Gastrocnemius medialis (tissue), 4 donors: ENCODE results near the gene DTYMK. TPM values are rescaled to one million over a fixed set of nuclear protein-coding genes. Genes with fewer than 3 reads are reported as not detected.

ENCODE experiments used
- ATAC-seq, 2 donors: fragments of 150-250 bp; one replicate each; pipeline ENCODE4 v1.9.1; 2016
- DNase-seq, 2 donors: peaks; one replicate each; pipeline ENCODE4 v3.0.0-alpha.2; 2019
- H3K27ac ChIP-seq, 4 donors: fragments of 200-600 bp; sonication (generic); 1 replicate in 1 of 4; 2 replicates in 3 of 4; pipeline ENCODE4 v1.5.1; 2016 to 2018; ENCODE audit warnings: mild to moderate bottlenecking in 2 of 4, moderate library complexity in 1 of 4
- H3K27me3 ChIP-seq, 3 donors: fragments of 200-600 bp; sonication (generic) in 2 of 3; 1 replicate in 1 of 3; 2 replicates in 2 of 3; pipeline versions ENCODE4 v1.5.1 to v1.6.0; 2016 to 2019; ENCODE audit warnings: mild to moderate bottlenecking in 1 of 3, moderate library complexity in 1 of 3
- H3K36me3 ChIP-seq, 2 donors: fragments of 200-600 bp; sonication (generic) in 1 of 2; one replicate each; pipeline ENCODE4 v1.5.1; 2017 to 2018
- H3K4me1 ChIP-seq, 2 donors: fragments of 200-600 bp; sonication (generic) in 1 of 2; one replicate each; pipeline ENCODE4 v1.5.1; 2016 to 2017; ENCODE audit warnings: mild to moderate bottlenecking in 2 of 2
- H3K4me3 ChIP-seq, 4 donors: fragments of 200-600 bp; sonication (generic) in 3 of 4; 1 replicate in 1 of 4; 2 replicates in 3 of 4; pipeline ENCODE4 v1.5.1; 2016 to 2019; ENCODE audit warnings: mild to moderate bottlenecking in 2 of 4
- H3K9me3 ChIP-seq, 3 donors: fragments of 200-600 bp; sonication (generic) in 2 of 3; 1 replicate in 1 of 3; 2 replicates in 2 of 3; pipeline ENCODE4 v1.5.1; 2016 to 2019
- CTCF ChIP-seq, 5 experiments: fragments of 450-650 bp in 3 of 5; fragments of 200-600 bp in 2 of 5; sonication (generic) in 2 of 5; IDR thresholded peaks in 4 of 5; conservative IDR thresholded peaks in 1 of 5; 1 replicate in 4 of 5; 2 replicates in 1 of 5; pipeline ENCODE4 v1.5.1; 2016 to 2019; ENCODE audit warnings: antibody characterized with exemption in 5 of 5, mild to moderate bottlenecking in 3 of 5, moderate library complexity in 3 of 5
- POLR2A ChIP-seq, 2 donors: fragments of 450-650 bp; IDR thresholded peaks; one replicate each; pipeline ENCODE4 v1.6.1; 2017; ENCODE audit warnings: antibody characterized with exemption in 2 of 2, mild to moderate bottlenecking in 2 of 2, moderate library complexity in 2 of 2
- in situ Hi-C, 4 donors: fragments of 200-750 bp; cut with MboI; loops; one replicate each; pipeline versions ENCODE4 v1.15.0 to v1.8.0; 2017; ENCODE audit warnings: low sequenced_read_pairs in 4 of 4
- intact Hi-C: fragments of 100-400 bp; cut with DNase I; formaldehyde crosslinking; loops from one replicate; pipeline ENCODE4 v1.15.1; 2023; ENCODE audit warnings: low total_unique reads
- total RNA-seq, 4 donors: library from RNA; depleted of rRNA; stranded (reverse); fragments of >200 nt; gene quantifications; one replicate each; pipeline versions ENCODE4 v1.1.0 to v1.2.3, GENCODE V29; 2016

The DTYMK gene
- total RNA-seq, result 1 to 10 TPM; 3.9 to 8.2 (median 5.9) TPM

GRCh38 chr2:241686650-241687425 is at the start of gene DTYMK:
Gene DTYMK, minus strand, starts transcription at chr2:241686815. Its CDS starts 32 bp downstream, at chr2:241686783.
- Histone ChIP-seq H3K4me1 (peaks cover 27 to 30% of the 10 kb centered on the region in 2 donors), H3K9me3 (no peaks in the 10 kb centered on the region), H3K27ac (peak within 1 kb of the TSS; percentile 90 to 99 (median 93)), H3K4me3 (peak within 1 kb of the TSS; percentile 81 to 98 (median 84)), H3K36me3 (peaks cover 0 to 27% of the 10 kb centered on the region in 2 donors), H3K27me3 (no peaks in the 10 kb centered on the region)
- TF ChIP-seq CTCF (IDR thresholded peaks at IDR 0.05 in 4 of 5, conservative IDR thresholded peaks at IDR 0.05 in 1 of 5), result no peak
- peak; percentile 93 to 96 for TF ChIP-seq POLR2A (IDR thresholded peaks at IDR 0.05)
- ATAC-seq (peak; percentile 95 to 96), DNase-seq (peak; percentile 92 to 95)
- intact Hi-C loops (loop anchor here (1.0 kb wide), 3 partner anchors 14 to 50 kb away; partner anchors contain the start of genes ATG4B, D2HGDH and THAP4), in situ Hi-C loops (no loop called here)

- ATAC-seq, result no peak
- H3K4me1 ChIP-seq, result peaks cover 12 to 14% of the 10 kb centered on the region in 2 donors
- no peak for DNase-seq
- H3K9me3 ChIP-seq, result no peaks in the 10 kb centered on the region
- H3K27me3 ChIP-seq, result no peaks in the 10 kb centered on the region
- no peak for TF ChIP-seq POLR2A (IDR thresholded peaks at IDR 0.05)
- TF ChIP-seq CTCF (IDR thresholded peaks at IDR 0.05 in 4 of 5, conservative IDR thresholded peaks at IDR 0.05 in 1 of 5), result no peak
- no peaks in the 10 kb centered on the region for H3K36me3 ChIP-seq
- intact Hi-C loops (loop anchor here (10.0 kb wide), 1 partner anchor 741 kb away; the partner anchor contains the start of gene SNED1), in situ Hi-C loops (no loop called here)
- H3K4me3 ChIP-seq, result peak overlapping the region in 1 of 4 donors; percentile 78
- H3K27ac ChIP-seq, result no peak overlapping the region
Observed at GRCh38 chr2:241736111-241736510, 49.5 kb upstream of the DTYMK start.

- in situ Hi-C loops (no loop called here), intact Hi-C loops (loop anchor here (1.0 to 10.0 kb wide), 5 partner anchors 32 to 882 kb away; partner anchors contain the start of genes DTYMK, ING5 and SNED1)
- Histone ChIP-seq H3K4me3 (peak within 1 kb of the TSS; percentile 73 to 96 (median 78)), H3K27me3 (no peaks in the 10 kb centered on the region), H3K9me3 (no peaks in the 10 kb centered on the region), H3K27ac (peak within 1 kb of the TSS; percentile 77 to 93 (median 82)), H3K4me1 (peaks cover 12 to 14% of the 10 kb centered on the region in 2 donors), H3K36me3 (no peaks in the 10 kb centered on the region)
- peak; percentile 90 to 91 for ATAC-seq
- DNase-seq, result peak; percentile 84 to 90
- TF ChIP-seq POLR2A (IDR thresholded peaks at IDR 0.05), result peak; percentile 64 to 78
- peak in 2 of 5 experiments; percentile 21 to 42 for TF ChIP-seq CTCF (IDR thresholded peaks at IDR 0.05 in 4 of 5, conservative IDR thresholded peaks at IDR 0.05 in 1 of 5)
Observed at GRCh38 chr2:241734467-241735208, 48.0 kb upstream of the DTYMK start, which contains the start of gene D2HGDH. Gene D2HGDH, plus strand, starts transcription at chr2:241734630. Its CDS starts 595 bp downstream, at chr2:241735225.

- TF ChIP-seq POLR2A (IDR thresholded peaks at IDR 0.05) (no peak), CTCF (IDR thresholded peaks at IDR 0.05 in 4 of 5, conservative IDR thresholded peaks at IDR 0.05 in 1 of 5) (no peak)
- Histone ChIP-seq H3K9me3 (no peaks in the 10 kb centered on the region), H3K27me3 (no peaks in the 10 kb centered on the region), H3K27ac (peak overlapping the region; percentile 77 to 93 (median 82)), H3K36me3 (no peaks in the 10 kb centered on the region), H3K4me1 (peaks cover 13 to 14% of the 10 kb centered on the region in 2 donors), H3K4me3 (peak overlapping the region; percentile 73 to 96 (median 78))
- intact Hi-C loops (loop anchor here (1.0 to 10.0 kb wide), 5 partner anchors 32 to 882 kb away; partner anchors contain the start of genes DTYMK, ING5 and SNED1), in situ Hi-C loops (no loop called here)
- DNase-seq (no peak), ATAC-seq (peak in 1 of 2 donors; percentile 16)
Observed at GRCh38 chr2:241734208-241734466, 47.5 kb upstream of the DTYMK start.
